ENCODE results near the gene IFRD2. TPM values are rescaled to one million over a fixed set of nuclear protein-coding genes. Genes with fewer than 3 reads are reported as not detected.

The IFRD2 gene
- total and polyA plus RNA-seq, 2 of the 8 experiments (the other 6 are each of a cell fraction or from before 2014, with no cell fraction given), result 76.7 to 88.8 TPM

DNA sequence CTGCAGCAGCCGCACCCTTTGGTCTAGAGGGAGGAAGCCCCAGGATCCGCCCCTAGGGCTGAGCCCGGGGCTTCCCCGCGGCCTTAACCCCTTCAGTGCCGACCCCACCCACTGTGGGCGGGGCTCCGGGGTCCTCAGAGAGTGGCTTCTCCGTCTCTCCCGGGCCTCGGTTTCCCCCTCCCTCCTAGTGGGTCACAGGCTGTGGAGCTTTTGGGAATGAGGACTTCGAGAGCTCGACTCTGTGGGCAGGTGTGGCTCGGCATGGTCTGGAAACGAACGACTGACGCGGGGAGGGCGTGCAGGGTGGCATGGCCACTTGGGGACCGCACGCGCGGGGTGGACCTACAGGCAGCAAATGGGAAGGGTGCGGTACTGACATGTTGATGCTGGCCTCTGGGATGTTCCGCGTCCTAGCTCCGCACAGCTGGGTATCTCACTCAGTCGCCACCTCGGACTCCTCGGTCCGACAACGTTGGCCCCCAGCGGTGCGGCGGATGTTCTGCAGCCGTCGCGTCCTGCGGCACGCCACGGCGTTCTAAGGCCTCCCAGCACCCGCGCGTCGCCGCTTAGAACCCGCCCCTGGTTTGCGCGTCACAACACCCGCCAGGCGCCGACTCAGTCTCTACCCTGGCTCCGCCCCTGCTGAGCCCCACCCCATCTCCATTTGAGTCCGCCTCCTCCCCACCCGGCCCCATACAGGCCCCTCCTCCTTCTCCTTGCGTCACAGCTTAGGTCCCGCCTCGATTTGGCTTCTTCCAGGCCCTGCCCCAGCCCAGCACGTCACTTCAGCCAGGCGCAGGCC, 6.8 kb upstream of the IFRD2 start, which contains the start of the genes HYAL3 and NAA80 (continued):
- TF ChIP-seq NANOG (IDR thresholded peaks at IDR 0.05; ENCODE audit: insufficient read depth, low read depth, low read length, poor library complexity, severe bottlenecking) (no peak), TAF7 (optimal IDR thresholded peaks at IDR 0.05; ENCODE audit: borderline replicate concordance, low read depth, low read length) (no peak), SIN3A (conservative IDR thresholded peaks at IDR 0.05 in 1 of 2, IDR thresholded peaks at IDR 0.05 in 1 of 2; ENCODE audit: low read depth in 1 of 2, low read length in 2 of 2) (peak in 1 of 2 experiments; percentile 89; a peak in 2 of 4 replicates), CHD2 (IDR thresholded peaks at IDR 0.05; ENCODE audit: low read length) (no peak), SIX5 (IDR thresholded peaks at IDR 0.05; ENCODE audit: low read depth, low read length) (no peak), GABPA (IDR thresholded peaks at IDR 0.05; ENCODE audit: borderline replicate concordance, insufficient read depth, low read length) (no peak), POLR2AphosphoS5 (IDR thresholded peaks at IDR 0.05; ENCODE audit: low read depth, low read length) (peak; percentile 53; the same call in 1 of the 2 replicates), SUZ12 (IDR thresholded peaks at IDR 0.05; ENCODE audit: low read length) (no peak)
- TF ChIP-seq, protein P1, sequence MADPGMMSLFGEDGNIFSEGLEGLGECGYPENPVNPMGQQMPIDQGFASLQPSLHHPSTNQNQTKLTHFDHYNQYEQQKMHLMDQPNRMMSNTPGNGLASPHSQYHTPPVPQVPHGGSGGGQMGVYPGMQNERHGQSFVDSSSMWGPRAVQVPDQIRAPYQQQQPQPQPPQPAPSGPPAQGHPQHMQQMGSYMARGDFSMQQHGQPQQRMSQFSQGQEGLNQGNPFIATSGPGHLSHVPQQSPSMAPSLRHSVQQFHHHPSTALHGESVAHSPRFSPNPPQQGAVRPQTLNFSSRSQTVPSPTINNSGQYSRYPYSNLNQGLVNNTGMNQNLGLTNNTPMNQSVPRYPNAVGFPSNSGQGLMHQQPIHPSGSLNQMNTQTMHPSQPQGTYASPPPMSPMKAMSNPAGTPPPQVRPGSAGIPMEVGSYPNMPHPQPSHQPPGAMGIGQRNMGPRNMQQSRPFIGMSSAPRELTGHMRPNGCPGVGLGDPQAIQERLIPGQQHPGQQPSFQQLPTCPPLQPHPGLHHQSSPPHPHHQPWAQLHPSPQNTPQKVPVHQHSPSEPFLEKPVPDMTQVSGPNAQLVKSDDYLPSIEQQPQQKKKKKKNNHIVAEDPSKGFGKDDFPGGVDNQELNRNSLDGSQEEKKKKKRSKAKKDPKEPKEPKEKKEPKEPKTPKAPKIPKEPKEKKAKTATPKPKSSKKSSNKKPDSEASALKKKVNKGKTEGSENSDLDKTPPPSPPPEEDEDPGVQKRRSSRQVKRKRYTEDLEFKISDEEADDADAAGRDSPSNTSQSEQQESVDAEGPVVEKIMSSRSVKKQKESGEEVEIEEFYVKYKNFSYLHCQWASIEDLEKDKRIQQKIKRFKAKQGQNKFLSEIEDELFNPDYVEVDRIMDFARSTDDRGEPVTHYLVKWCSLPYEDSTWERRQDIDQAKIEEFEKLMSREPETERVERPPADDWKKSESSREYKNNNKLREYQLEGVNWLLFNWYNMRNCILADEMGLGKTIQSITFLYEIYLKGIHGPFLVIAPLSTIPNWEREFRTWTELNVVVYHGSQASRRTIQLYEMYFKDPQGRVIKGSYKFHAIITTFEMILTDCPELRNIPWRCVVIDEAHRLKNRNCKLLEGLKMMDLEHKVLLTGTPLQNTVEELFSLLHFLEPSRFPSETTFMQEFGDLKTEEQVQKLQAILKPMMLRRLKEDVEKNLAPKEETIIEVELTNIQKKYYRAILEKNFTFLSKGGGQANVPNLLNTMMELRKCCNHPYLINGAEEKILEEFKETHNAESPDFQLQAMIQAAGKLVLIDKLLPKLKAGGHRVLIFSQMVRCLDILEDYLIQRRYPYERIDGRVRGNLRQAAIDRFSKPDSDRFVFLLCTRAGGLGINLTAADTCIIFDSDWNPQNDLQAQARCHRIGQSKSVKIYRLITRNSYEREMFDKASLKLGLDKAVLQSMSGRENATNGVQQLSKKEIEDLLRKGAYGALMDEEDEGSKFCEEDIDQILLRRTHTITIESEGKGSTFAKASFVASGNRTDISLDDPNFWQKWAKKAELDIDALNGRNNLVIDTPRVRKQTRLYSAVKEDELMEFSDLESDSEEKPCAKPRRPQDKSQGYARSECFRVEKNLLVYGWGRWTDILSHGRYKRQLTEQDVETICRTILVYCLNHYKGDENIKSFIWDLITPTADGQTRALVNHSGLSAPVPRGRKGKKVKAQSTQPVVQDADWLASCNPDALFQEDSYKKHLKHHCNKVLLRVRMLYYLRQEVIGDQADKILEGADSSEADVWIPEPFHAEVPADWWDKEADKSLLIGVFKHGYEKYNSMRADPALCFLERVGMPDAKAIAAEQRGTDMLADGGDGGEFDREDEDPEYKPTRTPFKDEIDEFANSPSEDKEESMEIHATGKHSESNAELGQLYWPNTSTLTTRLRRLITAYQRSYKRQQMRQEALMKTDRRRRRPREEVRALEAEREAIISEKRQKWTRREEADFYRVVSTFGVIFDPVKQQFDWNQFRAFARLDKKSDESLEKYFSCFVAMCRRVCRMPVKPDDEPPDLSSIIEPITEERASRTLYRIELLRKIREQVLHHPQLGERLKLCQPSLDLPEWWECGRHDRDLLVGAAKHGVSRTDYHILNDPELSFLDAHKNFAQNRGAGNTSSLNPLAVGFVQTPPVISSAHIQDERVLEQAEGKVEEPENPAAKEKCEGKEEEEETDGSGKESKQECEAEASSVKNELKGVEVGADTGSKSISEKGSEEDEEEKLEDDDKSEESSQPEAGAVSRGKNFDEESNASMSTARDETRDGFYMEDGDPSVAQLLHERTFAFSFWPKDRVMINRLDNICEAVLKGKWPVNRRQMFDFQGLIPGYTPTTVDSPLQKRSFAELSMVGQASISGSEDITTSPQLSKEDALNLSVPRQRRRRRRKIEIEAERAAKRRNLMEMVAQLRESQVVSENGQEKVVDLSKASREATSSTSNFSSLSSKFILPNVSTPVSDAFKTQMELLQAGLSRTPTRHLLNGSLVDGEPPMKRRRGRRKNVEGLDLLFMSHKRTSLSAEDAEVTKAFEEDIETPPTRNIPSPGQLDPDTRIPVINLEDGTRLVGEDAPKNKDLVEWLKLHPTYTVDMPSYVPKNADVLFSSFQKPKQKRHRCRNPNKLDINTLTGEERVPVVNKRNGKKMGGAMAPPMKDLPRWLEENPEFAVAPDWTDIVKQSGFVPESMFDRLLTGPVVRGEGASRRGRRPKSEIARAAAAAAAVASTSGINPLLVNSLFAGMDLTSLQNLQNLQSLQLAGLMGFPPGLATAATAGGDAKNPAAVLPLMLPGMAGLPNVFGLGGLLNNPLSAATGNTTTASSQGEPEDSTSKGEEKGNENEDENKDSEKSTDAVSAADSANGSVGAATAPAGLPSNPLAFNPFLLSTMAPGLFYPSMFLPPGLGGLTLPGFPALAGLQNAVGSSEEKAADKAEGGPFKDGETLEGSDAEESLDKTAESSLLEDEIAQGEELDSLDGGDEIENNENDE (IDR thresholded peaks at IDR 0.05; ENCODE audit: insufficient replicate concordance, low read length), result no peak

Measured in H1 (cell line).